Measurements from ENCODE around the gene GPR108. TPM values are rescaled to one million over a fixed set of nuclear protein-coding genes. Genes with fewer than 3 reads are reported as not detected.
A peak's percentile ranks its signal among the peaks of the same experiment; 100 is the strongest.

Gene GPR108
- total RNA-seq, 2 experiments from 2014 or later = 34.5 to 36.6 TPM

GRCh38 chr19:6768236-6768785 is 30.9 kb upstream of the GPR108 start:
- intact Hi-C loops (cut with DNase I, micrococcal nuclease) = loop anchor here in 1 of 2 experiments (5.0 kb wide), 1 partner anchor 136 kb away; no protein-coding TSS in a partner anchor
- Histone ChIP-seq H3K27ac (ENCODE audit: low read depth in 1 of 2, low read length in 2 of 2) (peak overlapping the region; percentile 93), H3K9me3 (ENCODE audit: control insufficient read depth in 1 of 2, insufficient read depth in 1 of 2, low read length in 2 of 2) (no peaks in the 10 kb centered on the region), H3K4me3 (ENCODE audit: low read length) (peak overlapping the region; percentile 92), H3K36me3 (ENCODE audit: insufficient read depth, low read length) (peaks cover 10% of the 10 kb centered on the region), H3K27me3 (ENCODE audit: control insufficient read depth in 1 of 2, insufficient read depth in 2 of 2, low read length in 2 of 2) (no peaks in the 10 kb centered on the region), H3K4me1 (ENCODE audit: insufficient read depth, low read length) (peaks cover 65% of the 10 kb centered on the region)
- ATAC-seq (ENCODE audit: poor library complexity) (no peak), DNase-seq (peak in 6 of 14 experiments; percentile 12 to 72 (median 26))
- Mint-ChIP-seq H3K9me3 (no peaks in the 10 kb centered on the region), H3K4me3 (peak overlapping the region; percentile 92), H3K27ac (peak overlapping the region; percentile 96), H3K36me3 (ENCODE audit: low read depth) (peaks cover 34% of the 10 kb centered on the region), H3K27me3 (no peaks in the 10 kb centered on the region), H3K4me1 (ENCODE audit: low read depth) (peaks cover 50% of the 10 kb centered on the region)
- TF ChIP-seq CTCF (IDR thresholded peaks at IDR 0.05) = no peak
- ChIA-PET CTCF (interaction anchor here (0.7 to 2.5 kb wide), 7 partner anchors 10 to 95 kb away, joined by 3 to 13 read pairs (median 3); partner anchors contain the start of gene TRIP10), POLR2A (interaction anchor here (1.5 to 3.7 kb wide), 5 partner anchors 30 to 122 kb away, joined by 5 to 32 read pairs (median 11); partner anchors contain the start of genes GPR108 and TRIP10)

- no peaks in the 10 kb centered on the region for H3K27me3 Mint-ChIP-seq
- Histone ChIP-seq H3K9me3 (ENCODE audit: control insufficient read depth in 1 of 2, insufficient read depth in 1 of 2, low read length in 2 of 2) (no peaks in the 10 kb centered on the region), H3K4me3 (ENCODE audit: low read length) (peak within 1 kb of the TSS; percentile 92), H3K27me3 (ENCODE audit: control insufficient read depth in 1 of 2, insufficient read depth in 2 of 2, low read length in 2 of 2) (no peaks in the 10 kb centered on the region), H3K4me1 (ENCODE audit: insufficient read depth, low read length) (peaks cover 65% of the 10 kb centered on the region), H3K27ac (ENCODE audit: low read depth in 1 of 2, low read length in 2 of 2) (peak within 1 kb of the TSS; percentile 93), H3K36me3 (ENCODE audit: insufficient read depth, low read length) (peaks cover 16% of the 10 kb centered on the region)
- ChIA-PET CTCF (interaction anchor here (1.2 to 2.5 kb wide), 7 partner anchors 11 to 96 kb away, joined by 3 to 13 read pairs (median 3); no protein-coding TSS in a partner anchor), POLR2A (interaction anchor here (0.8 to 3.7 kb wide), 8 partner anchors 11 to 123 kb away, joined by 3 to 32 read pairs (median 6); partner anchors contain the start of genes GPR108 and TRIP10)
- H3K27ac Mint-ChIP-seq = peak within 1 kb of the TSS; percentile 96
- no peaks in the 10 kb centered on the region for H3K9me3 Mint-ChIP-seq
- intact Hi-C loops (cut with DNase I, micrococcal nuclease) = loop anchor here (1.0 to 5.0 kb wide), 6 partner anchors 15 to 135 kb away; partner anchors contain the start of genes GPR108 (in 1 of the 2) and TRIP10 (in 1 of the 2)
- H3K4me1 Mint-ChIP-seq (ENCODE audit: low read depth) = peaks cover 47% of the 10 kb centered on the region
- ATAC-seq (ENCODE audit: poor library complexity) (peak; percentile 71), DNase-seq (peak; percentile 90 to 99 (median 95))
- peaks cover 32% of the 10 kb centered on the region for H3K36me3 Mint-ChIP-seq (ENCODE audit: low read depth)
- H3K4me3 Mint-ChIP-seq = peak within 1 kb of the TSS; percentile 92
- no peak for TF ChIP-seq CTCF (IDR thresholded peaks at IDR 0.05)
Measured at GRCh38 chr19:6767357-6768235, 30.2 kb upstream of the GPR108 start, which contains the start of gene SH2D3A. SH2D3A (minus strand) TSS chr19:6767435; CDS start chr19:6763748, 3,687 bp downstream.

GRCh38 chr19:6767081-6767356 is 29.6 kb upstream of the GPR108 start:
- peak; percentile 40 for ATAC-seq (ENCODE audit: poor library complexity)
- no peaks in the 10 kb centered on the region for H3K27me3 Mint-ChIP-seq
- peak overlapping the region; percentile 92 for H3K4me3 Mint-ChIP-seq
- TF ChIP-seq CTCF (IDR thresholded peaks at IDR 0.05) = no peak
- H3K36me3 Mint-ChIP-seq (ENCODE audit: low read depth) = peaks cover 28% of the 10 kb centered on the region
- H3K9me3 ChIP-seq (ENCODE audit: control insufficient read depth in 1 of 2, insufficient read depth in 1 of 2, low read length in 2 of 2) = no peaks in the 10 kb centered on the region
- ChIA-PET CTCF (interaction anchor here (1.3 to 2.0 kb wide), 5 partner anchors 12 to 96 kb away, joined by 3 to 7 read pairs (median 3); no protein-coding TSS in a partner anchor), POLR2A (interaction anchor here (0.8 to 3.7 kb wide), 8 partner anchors 10 to 124 kb away, joined by 3 to 32 read pairs (median 6); partner anchors contain the start of genes GPR108 and TRIP10)
- H3K4me1 ChIP-seq (ENCODE audit: insufficient read depth, low read length) = peaks cover 60% of the 10 kb centered on the region
- H3K27me3 ChIP-seq (ENCODE audit: control insufficient read depth in 1 of 2, insufficient read depth in 2 of 2, low read length in 2 of 2) = no peaks in the 10 kb centered on the region
- DNase-seq = peak in 3 of 14 experiments; percentile 50 to 83 (median 79)
- peak overlapping the region; percentile 92 for H3K4me3 ChIP-seq (ENCODE audit: low read length)
- peaks cover 20% of the 10 kb centered on the region for H3K36me3 ChIP-seq (ENCODE audit: insufficient read depth, low read length)
- H3K4me1 Mint-ChIP-seq (ENCODE audit: low read depth) = peaks cover 41% of the 10 kb centered on the region
- intact Hi-C loops (cut with DNase I, micrococcal nuclease) = loop anchor here (1.0 to 5.0 kb wide), 6 partner anchors 14 to 135 kb away; partner anchors contain the start of genes GPR108 (in 1 of the 2) and TRIP10 (in 1 of the 2)
- H3K9me3 Mint-ChIP-seq = no peaks in the 10 kb centered on the region
- H3K27ac ChIP-seq (ENCODE audit: low read depth in 1 of 2, low read length in 2 of 2) = peak overlapping the region; percentile 93
- peak overlapping the region; percentile 96 for H3K27ac Mint-ChIP-seq

Measured in CD4-positive, alpha-beta T cell (primary cell).